Measurements from ENCODE around the gene TRIM46. TPM values are rescaled to one million over a fixed set of nuclear protein-coding genes. Genes with fewer than 3 reads are reported as not detected.

The TRIM46 gene
- total and polyA plus RNA-seq, 2 of the 13 experiments (the other 11 are each of a cell fraction or from before 2014, with no cell fraction given): 0.04 to 0.09 TPM

DNA sequence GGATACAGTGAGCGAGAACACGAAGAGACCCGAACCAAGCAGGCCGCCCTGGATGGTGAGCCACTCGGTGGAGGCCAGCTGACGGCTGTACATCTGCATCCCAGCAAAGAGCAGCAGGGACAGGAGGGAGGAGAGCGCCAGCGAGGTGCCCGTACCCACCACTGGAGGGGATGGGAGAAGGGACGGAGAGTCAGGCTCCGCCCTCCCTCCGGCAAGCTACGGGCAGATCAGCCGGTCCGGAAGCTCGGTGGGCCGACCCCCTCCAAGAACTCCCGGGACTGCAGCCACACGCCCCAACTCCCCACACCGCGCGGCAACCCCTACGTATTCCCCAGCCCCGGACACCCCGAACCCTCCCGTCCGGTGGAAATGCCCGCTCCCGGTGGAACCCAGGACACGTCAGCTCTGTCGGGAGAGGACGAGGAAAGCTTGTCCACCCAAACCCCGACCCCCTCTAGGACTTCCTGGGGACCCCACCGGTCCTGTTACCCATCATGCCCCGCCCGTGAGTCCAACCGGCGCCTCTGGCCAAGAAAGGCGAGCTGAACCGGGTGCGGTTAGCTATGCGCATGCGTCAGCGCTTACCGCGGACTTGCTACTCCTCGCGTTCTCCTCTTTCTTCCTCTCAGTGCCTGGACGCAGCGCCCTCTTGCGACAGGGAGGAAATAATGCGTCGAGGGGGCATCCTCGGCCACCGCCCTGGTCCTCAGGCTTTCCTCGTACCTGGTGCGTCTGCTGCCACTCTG lies 744 bp upstream of the TRIM46 start, which contains the start of gene KRTCAP2 (continued):
- TF ChIP-seq MTF1 (CRISPR knock-in tag; IDR thresholded peaks at IDR 0.05) (no peak), XBP1 (CRISPR knock-in tag; IDR thresholded peaks at IDR 0.05) (no peak), SNAPC2 (CRISPR knock-in tag; IDR thresholded peaks at IDR 0.05) (no peak), ETV6 (CRISPR knock-in tag; conservative IDR thresholded peaks at IDR 0.05) (no peak), ZNF143 (CRISPR knock-in tag; IDR thresholded peaks at IDR 0.05) (peak; percentile 88), THRA (CRISPR knock-in tag; IDR thresholded peaks at IDR 0.05; ENCODE audit: borderline replicate concordance) (peak; percentile 91), ARHGAP35 (CRISPR knock-in tag; IDR thresholded peaks at IDR 0.05; ENCODE audit: borderline replicate concordance) (no peak; the same call in none of the 2 replicates), NR2C2 (CRISPR knock-in tag; IDR thresholded peaks at IDR 0.05; ENCODE audit: borderline replicate concordance) (peak; percentile 81), ASH2L (IDR thresholded peaks at IDR 0.05; ENCODE audit: insufficient read length, low read depth, low read length) (peak; percentile 66), ZNF329 (CRISPR knock-in tag; IDR thresholded peaks at IDR 0.05; ENCODE audit: low read depth) (no peak), ZSCAN12 (CRISPR knock-in tag; IDR thresholded peaks at IDR 0.05) (no peak), ZNF780A (CRISPR knock-in tag; IDR thresholded peaks at IDR 0.05) (no peak), FOXK2 (IDR thresholded peaks at IDR 0.05) (no peak), ZNF776 (CRISPR knock-in tag; IDR thresholded peaks at IDR 0.05) (no peak; the same call in 1 of the 2 replicates), GRHL1 (CRISPR knock-in tag; conservative IDR thresholded peaks at IDR 0.05) (no peak), EZH2 (conservative IDR thresholded peaks at IDR 0.05; ENCODE audit: low read depth, low read length) (no peak), ZNF547 (CRISPR knock-in tag; IDR thresholded peaks at IDR 0.05) (peak; percentile 65; the same call in 1 of the 2 replicates), ZNF639 (CRISPR knock-in tag; conservative IDR thresholded peaks at IDR 0.05) (peak; percentile 91; the same call in 1 of the 2 replicates), KLF12 (CRISPR knock-in tag; IDR thresholded peaks at IDR 0.05; ENCODE audit: borderline replicate concordance) (peak; percentile 95), ZBTB42 (CRISPR knock-in tag; IDR thresholded peaks at IDR 0.05) (0 out of 2 replicates have a peak, but pooled peaks have one; percentile 83), RBM39 (IDR thresholded peaks at IDR 0.05; ENCODE audit: low read depth, low read length, poor library complexity, severe bottlenecking) (peak; percentile 53), SATB2 (CRISPR knock-in tag; IDR thresholded peaks at IDR 0.05) (no peak), ZNF607 (CRISPR knock-in tag; IDR thresholded peaks at IDR 0.05; ENCODE audit: borderline replicate concordance) (peak; percentile 58; the same call in 1 of the 2 replicates)
- TF ChIP-seq, protein P1, sequence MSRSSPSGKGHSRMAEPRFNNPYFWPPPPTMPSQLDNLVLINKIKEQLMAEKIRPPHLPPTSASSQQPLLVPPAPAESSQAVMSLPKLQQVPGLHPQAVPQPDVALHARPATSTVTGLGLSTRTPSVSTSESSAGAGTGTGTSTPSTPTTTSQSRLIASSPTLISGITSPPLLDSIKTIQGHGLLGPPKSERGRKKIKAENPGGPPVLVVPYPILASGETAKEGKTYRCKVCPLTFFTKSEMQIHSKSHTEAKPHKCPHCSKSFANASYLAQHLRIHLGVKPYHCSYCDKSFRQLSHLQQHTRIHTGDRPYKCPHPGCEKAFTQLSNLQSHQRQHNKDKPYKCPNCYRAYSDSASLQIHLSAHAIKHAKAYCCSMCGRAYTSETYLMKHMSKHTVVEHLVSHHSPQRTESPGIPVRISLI (CRISPR knock-in tag; IDR thresholded peaks at IDR 0.05; ENCODE audit: borderline replicate concordance): no peak
